Panc1 (cell line): ENCODE data around the gene NEGR1. TPM values are rescaled to one million over a fixed set of nuclear protein-coding genes. Genes with fewer than 3 reads are reported as not detected.

Source experiments
- ATAC-seq: fragments of 200-7000 bp; cut with Tn5 transposase; 2 replicates; pipeline ENCODE4 v1.9.1; 2020; ENCODE audit warnings: mild to moderate bottlenecking, moderate library complexity
- BruUV-seq: library from RNA; stranded (reverse); fragments of 400-500 nt; replicated peaks from 2 replicates; lab custom pipeline; 2021; lab: Mats Ljungman, UMichigan
- CTCF ChIA-PET: fragments of 300-600 bp; sonication (Branson Sonifier 250); formaldehyde crosslinking; loops from one replicate; lab custom pipeline; 2022; ENCODE audit warnings: antibody characterized with exemption; lab: Charles Lee
- POLR2A ChIA-PET: fragments of 300-600 bp; sonication (Branson Sonifier 250); formaldehyde crosslinking; loops from one replicate; lab custom pipeline; 2022; ENCODE audit warnings: antibody characterized with exemption; lab: Charles Lee
- DNase-seq: peaks from one replicate; pipeline ENCODE4 v3.0.0-alpha.2; 2010; ENCODE audit warnings: low read depth, low spot score
- H3K27ac ChIP-seq: 2 replicates; pipeline ENCODE4 v1.5.1; 2011; ENCODE audit warnings: mild to moderate bottlenecking, low read length, inconsistent platforms
- H3K27me3 ChIP-seq: fragments of 200-500 bp; sonication (Bioruptor generic); 2 replicates; pipeline ENCODE4 v1.6.0; 2014; ENCODE audit warnings: low read length, inconsistent platforms; ENCODE audit not compliant: control insufficient read depth, insufficient read depth
- H3K36me3 ChIP-seq: fragments of 200-500 bp; sonication (Bioruptor generic); 2 replicates; pipeline ENCODE4 v1.5.1; 2014; ENCODE audit warnings: inconsistent platforms, mild to moderate bottlenecking, low read length, moderate library complexity; ENCODE audit not compliant: control insufficient read depth, insufficient read depth
- H3K4me1 ChIP-seq: 2 replicates; pipeline ENCODE4 v1.5.1; 2011; ENCODE audit warnings: inconsistent platforms, mild to moderate bottlenecking, low read length, moderate library complexity; ENCODE audit not compliant: control insufficient read depth, insufficient read depth
- H3K4me3 ChIP-seq, 2 experiments: 2 replicates each; pipeline ENCODE4 v1.5.1; 2011 to 2012; ENCODE audit warnings: low read depth in 2 of 2, low read length in 2 of 2, mild to moderate bottlenecking in 2 of 2, inconsistent platforms in 1 of 2, moderate library complexity in 1 of 2
- H3K9me3 ChIP-seq: fragments of 200-500 bp; sonication (Bioruptor generic); 2 replicates; pipeline ENCODE4 v1.5.1; 2014; ENCODE audit warnings: low read depth, mild to moderate bottlenecking, inconsistent platforms, low read length, moderate library complexity; ENCODE audit not compliant: control insufficient read depth, insufficient read depth
- POLR2AphosphoS5 ChIP-seq: IDR thresholded peaks from 2 replicates; pipeline ENCODE4 v1.6.1; 2012; ENCODE audit warnings: mild to moderate bottlenecking, low read depth, low read length, moderate library complexity
- SIN3A ChIP-seq: IDR thresholded peaks from 2 replicates; pipeline ENCODE4 v1.6.1; 2012; ENCODE audit warnings: low read depth, mild to moderate bottlenecking, low read length, moderate library complexity, borderline replicate concordance; ENCODE audit not compliant: insufficient read depth
- TCF7L2 ChIP-seq: IDR thresholded peaks from 2 replicates; pipeline ENCODE4 v1.6.1; 2011; ENCODE audit warnings: mild to moderate bottlenecking, low read depth, low read length, inconsistent platforms
- in situ Hi-C: cut with HindIII; loops from 2 replicates; pipeline ENCODE4 v1.10.0; 2016; ENCODE audit warnings: low sequenced_read_pairs, low pct_unique_long_range_greater_than_20kb
- intact Hi-C: fragments of 100-400 bp; cut with micrococcal nuclease; formaldehyde crosslinking; loops from one replicate; pipeline ENCODE4 v1.10.0; 2022; ENCODE audit not compliant: unreplicated experiment
- total RNA-seq: library from RNA; stranded (reverse); gene quantifications from one replicate; pipeline ENCODE4 v1.2.1, GENCODE V29; 2021; ENCODE audit not compliant: unreplicated experiment
- TF ChIP-seq, protein P1 (sequence below), 2 experiments: IDR thresholded peaks; 2 replicates each; pipeline ENCODE4 v1.6.1; 2011 to 2012; ENCODE audit warnings: low read depth in 2 of 2, control low read depth in 1 of 2, low read length in 1 of 2, mild to moderate bottlenecking in 1 of 2, moderate library complexity in 1 of 2; ENCODE audit not compliant: insufficient read depth in 1 of 2
- TF ChIP-seq, protein P2 (sequence below): fragments of 450-650 bp; IDR thresholded peaks from 2 replicates; pipeline ENCODE4 v1.5.1; 2017; ENCODE audit warnings: mild to moderate bottlenecking

Gene NEGR1
- total RNA-seq, 1 experiment from 2014 or later: 2.7 TPM

DNA sequence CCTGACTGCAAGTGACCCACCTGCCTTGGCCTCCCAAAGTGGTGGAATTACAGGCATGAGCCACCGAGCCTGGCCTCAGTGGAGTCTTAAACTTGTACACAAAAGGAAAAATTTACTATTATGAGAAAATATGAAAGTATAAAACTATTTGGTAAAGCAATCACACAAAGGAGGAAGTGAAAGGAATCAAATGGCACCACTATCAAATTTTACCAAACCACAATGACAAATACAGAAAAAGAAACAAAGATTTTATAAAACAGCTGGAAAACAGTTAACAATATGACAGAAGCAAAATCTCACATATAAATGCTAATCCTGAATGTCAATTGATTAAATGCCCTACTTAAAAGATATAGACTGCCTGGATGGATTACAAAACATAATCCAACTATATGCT is 42.1 kb upstream of the NEGR1 start:
- no peak for DNase-seq
- ATAC-seq: no peak
- intact Hi-C loops (no loop called here), in situ Hi-C loops (no loop called here)
- no peaks in the 10 kb centered on the region for H3K4me1 ChIP-seq
- TF ChIP-seq, protein P1, sequence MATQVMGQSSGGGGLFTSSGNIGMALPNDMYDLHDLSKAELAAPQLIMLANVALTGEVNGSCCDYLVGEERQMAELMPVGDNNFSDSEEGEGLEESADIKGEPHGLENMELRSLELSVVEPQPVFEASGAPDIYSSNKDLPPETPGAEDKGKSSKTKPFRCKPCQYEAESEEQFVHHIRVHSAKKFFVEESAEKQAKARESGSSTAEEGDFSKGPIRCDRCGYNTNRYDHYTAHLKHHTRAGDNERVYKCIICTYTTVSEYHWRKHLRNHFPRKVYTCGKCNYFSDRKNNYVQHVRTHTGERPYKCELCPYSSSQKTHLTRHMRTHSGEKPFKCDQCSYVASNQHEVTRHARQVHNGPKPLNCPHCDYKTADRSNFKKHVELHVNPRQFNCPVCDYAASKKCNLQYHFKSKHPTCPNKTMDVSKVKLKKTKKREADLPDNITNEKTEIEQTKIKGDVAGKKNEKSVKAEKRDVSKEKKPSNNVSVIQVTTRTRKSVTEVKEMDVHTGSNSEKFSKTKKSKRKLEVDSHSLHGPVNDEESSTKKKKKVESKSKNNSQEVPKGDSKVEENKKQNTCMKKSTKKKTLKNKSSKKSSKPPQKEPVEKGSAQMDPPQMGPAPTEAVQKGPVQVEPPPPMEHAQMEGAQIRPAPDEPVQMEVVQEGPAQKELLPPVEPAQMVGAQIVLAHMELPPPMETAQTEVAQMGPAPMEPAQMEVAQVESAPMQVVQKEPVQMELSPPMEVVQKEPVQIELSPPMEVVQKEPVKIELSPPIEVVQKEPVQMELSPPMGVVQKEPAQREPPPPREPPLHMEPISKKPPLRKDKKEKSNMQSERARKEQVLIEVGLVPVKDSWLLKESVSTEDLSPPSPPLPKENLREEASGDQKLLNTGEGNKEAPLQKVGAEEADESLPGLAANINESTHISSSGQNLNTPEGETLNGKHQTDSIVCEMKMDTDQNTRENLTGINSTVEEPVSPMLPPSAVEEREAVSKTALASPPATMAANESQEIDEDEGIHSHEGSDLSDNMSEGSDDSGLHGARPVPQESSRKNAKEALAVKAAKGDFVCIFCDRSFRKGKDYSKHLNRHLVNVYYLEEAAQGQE (IDR thresholded peaks at IDR 0.05; ENCODE audit: insufficient read depth in 1 of 2, low read depth in 2 of 2, low read length in 1 of 2): no peak
- no peak for TF ChIP-seq POLR2AphosphoS5
- TF ChIP-seq TCF7L2: no peak
- TF ChIP-seq, protein P2, sequence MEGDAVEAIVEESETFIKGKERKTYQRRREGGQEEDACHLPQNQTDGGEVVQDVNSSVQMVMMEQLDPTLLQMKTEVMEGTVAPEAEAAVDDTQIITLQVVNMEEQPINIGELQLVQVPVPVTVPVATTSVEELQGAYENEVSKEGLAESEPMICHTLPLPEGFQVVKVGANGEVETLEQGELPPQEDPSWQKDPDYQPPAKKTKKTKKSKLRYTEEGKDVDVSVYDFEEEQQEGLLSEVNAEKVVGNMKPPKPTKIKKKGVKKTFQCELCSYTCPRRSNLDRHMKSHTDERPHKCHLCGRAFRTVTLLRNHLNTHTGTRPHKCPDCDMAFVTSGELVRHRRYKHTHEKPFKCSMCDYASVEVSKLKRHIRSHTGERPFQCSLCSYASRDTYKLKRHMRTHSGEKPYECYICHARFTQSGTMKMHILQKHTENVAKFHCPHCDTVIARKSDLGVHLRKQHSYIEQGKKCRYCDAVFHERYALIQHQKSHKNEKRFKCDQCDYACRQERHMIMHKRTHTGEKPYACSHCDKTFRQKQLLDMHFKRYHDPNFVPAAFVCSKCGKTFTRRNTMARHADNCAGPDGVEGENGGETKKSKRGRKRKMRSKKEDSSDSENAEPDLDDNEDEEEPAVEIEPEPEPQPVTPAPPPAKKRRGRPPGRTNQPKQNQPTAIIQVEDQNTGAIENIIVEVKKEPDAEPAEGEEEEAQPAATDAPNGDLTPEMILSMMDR: no peak
- no peak for TF ChIP-seq SIN3A
- H3K27ac ChIP-seq: no peak overlapping the region
- H3K27me3 ChIP-seq: no peaks in the 10 kb centered on the region
- H3K9me3 ChIP-seq: no peaks in the 10 kb centered on the region
- H3K4me3 ChIP-seq: no peak overlapping the region
- BruUV-seq: no TSS peak
- POLR2A ChIA-PET: no interaction called here
- CTCF ChIA-PET: no interaction called here
- no peaks in the 10 kb centered on the region for H3K36me3 ChIP-seq

DNA sequence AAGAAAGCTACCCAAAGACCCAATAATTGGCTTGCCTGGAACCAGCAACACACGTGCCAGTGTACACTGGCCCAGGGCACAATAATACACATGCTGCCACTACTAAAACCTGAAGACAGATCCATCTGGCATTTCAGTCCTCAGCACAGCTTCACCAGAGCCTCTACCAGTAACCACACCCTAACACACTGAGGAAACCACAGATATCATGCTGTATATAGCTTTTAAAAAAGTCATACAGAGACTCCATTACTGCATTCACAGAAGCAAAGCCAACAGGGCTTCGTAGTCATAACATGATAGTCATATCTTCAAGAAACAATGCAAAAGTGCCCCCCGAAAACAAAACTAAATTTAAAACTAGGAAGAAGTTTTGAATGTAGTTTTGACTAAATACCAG is 40.6 kb upstream of the NEGR1 start:
- CTCF ChIA-PET: no interaction called here
- BruUV-seq: no TSS peak

More for the DNA sequence above, 40.6 kb upstream of the NEGR1 start:
- no peaks in the 10 kb centered on the region for H3K36me3 ChIP-seq
- TF ChIP-seq, protein P2: no peak
- TF ChIP-seq TCF7L2: no peak
- TF ChIP-seq, protein P1 (IDR thresholded peaks at IDR 0.05; ENCODE audit: insufficient read depth in 1 of 2, low read depth in 2 of 2, low read length in 1 of 2): no peak
- no peak for TF ChIP-seq SIN3A
- TF ChIP-seq POLR2AphosphoS5: no peak
- intact Hi-C loops: no loop called here
- no peaks in the 10 kb centered on the region for H3K9me3 ChIP-seq
- no peaks in the 10 kb centered on the region for H3K27me3 ChIP-seq
- ATAC-seq (no peak), DNase-seq (no peak)
- in situ Hi-C loops: no loop called here
- H3K27ac ChIP-seq: no peak overlapping the region
- H3K4me3 ChIP-seq: no peak overlapping the region
- H3K4me1 ChIP-seq: no peaks in the 10 kb centered on the region
- POLR2A ChIA-PET: no interaction called here
